SK-N-SH (cell line): Measurements from ENCODE around the gene CCNT1. TPM values are rescaled to one million over a fixed set of nuclear protein-coding genes. Genes with fewer than 3 reads are reported as not detected.

Experiments
- CTCF ChIA-PET: fragments of 300-600, 350-600 bp; formaldehyde crosslinking; extraction: SDS; loops from one replicate; lab custom pipeline; 2021; lab: Yijun Ruan, JAX
- POLR2A ChIA-PET: fragments of 350-600 bp; sonication (Branson Sonifier 250); formaldehyde crosslinking; extraction: SDS; loops from one replicate; lab custom pipeline; 2020; ENCODE audit warnings: antibody characterized with exemption, inconsistent platforms; lab: Yijun Ruan, JAX
- DNase-seq: peaks from one replicate; pipeline ENCODE4 v3.0.0; 2012
- H2AFZ ChIP-seq: fragments of 200-600 bp; sonication (generic); 2 replicates; pipeline ENCODE4 v1.8.1; 2016; ENCODE audit warnings: antibody characterized with exemption, mild to moderate bottlenecking, low read depth
- H3F3A ChIP-seq: fragments of 200-600 bp; sonication (generic); replicated peaks from 2 replicates; pipeline ENCODE3; 2016; ENCODE audit warnings: antibody characterized with exemption, mild to moderate bottlenecking; ENCODE audit not compliant: insufficient read depth
- H3K27ac ChIP-seq, 2 experiments: fragments of 200-500 bp in 1 of 2; fragments of 200-600 bp in 1 of 2; sonication (Bioruptor generic) in 1 of 2; sonication (generic), shearing (Covaris generic) in 1 of 2; 2 replicates each; pipeline versions ENCODE4 v1.5.1 to v1.6.1; 2014 to 2016; ENCODE audit warnings: low read depth in 2 of 2, inconsistent platforms in 1 of 2, low read length in 1 of 2, mild to moderate bottlenecking in 1 of 2, mixed read lengths in 1 of 2
- H3K27me3 ChIP-seq: fragments of 200-600 bp; sonication (generic), shearing (Covaris generic); 2 replicates; pipeline ENCODE4 v1.6.1; 2016; ENCODE audit warnings: mixed run types; ENCODE audit not compliant: insufficient read depth
- H3K36me3 ChIP-seq, 2 experiments: fragments of 200-500 bp in 1 of 2; fragments of 200-600 bp in 1 of 2; sonication (Bioruptor generic) in 1 of 2; sonication (generic) in 1 of 2; replicated peaks in 1 of 2; 2 replicates each; pipeline versions ENCODE3 to v1.5.1; 2014 to 2016; ENCODE audit warnings: low read length in 1 of 2, mild to moderate bottlenecking in 1 of 2; ENCODE audit not compliant: insufficient read depth in 2 of 2, control insufficient read depth in 1 of 2
- H3K4me1 ChIP-seq, 2 experiments: fragments of 200-500 bp in 1 of 2; fragments of 200-600 bp in 1 of 2; sonication (Bioruptor generic) in 1 of 2; sonication (generic), shearing (Covaris generic) in 1 of 2; 2 replicates each; pipeline versions ENCODE4 v1.5.1 to v1.6.1; 2014 to 2016; ENCODE audit warnings: low read depth in 1 of 2, low read length in 1 of 2, mixed run types in 1 of 2; ENCODE audit not compliant: insufficient read depth in 2 of 2, control insufficient read depth in 1 of 2
- H3K4me2 ChIP-seq: fragments of 200-600 bp; sonication (generic), shearing (Covaris generic); 2 replicates; pipeline ENCODE4 v1.6.1; 2017; ENCODE audit warnings: mixed run types
- H3K4me3 ChIP-seq, 2 experiments: fragments of 200-500 bp in 1 of 2; fragments of 200-600 bp in 1 of 2; sonication (Bioruptor generic) in 1 of 2; sonication (generic), shearing (Covaris generic) in 1 of 2; 2 replicates each; pipeline versions ENCODE4 v1.5.1 to v1.8.1; 2014 to 2016; ENCODE audit warnings: low read depth in 2 of 2, inconsistent platforms in 1 of 2, low read length in 1 of 2, mild to moderate bottlenecking in 1 of 2, mixed read lengths in 1 of 2, moderate library complexity in 1 of 2
- H3K79me2 ChIP-seq: fragments of 200-600 bp; sonication (generic); 2 replicates; pipeline ENCODE4 v1.8.1; 2017; ENCODE audit warnings: mild to moderate bottlenecking; ENCODE audit not compliant: insufficient read depth
- H3K9ac ChIP-seq: fragments of 200-600 bp; sonication (generic); 2 replicates; pipeline ENCODE4 v1.6.1; 2017; ENCODE audit warnings: mixed run types
- H3K9me2 ChIP-seq: fragments of 200-600 bp; sonication (generic); 2 replicates; pipeline ENCODE4 v1.6.1; 2017; ENCODE audit warnings: mixed run types
- H3K9me3 ChIP-seq: fragments of 200-600 bp; sonication (generic); 2 replicates; pipeline ENCODE4 v1.6.1; 2017; ENCODE audit warnings: mixed run types, mild to moderate bottlenecking, moderate library complexity
- H4K20me1 ChIP-seq: fragments of 200-600 bp; sonication (generic); 2 replicates; pipeline ENCODE4 v1.6.1; 2017; ENCODE audit warnings: mild to moderate bottlenecking, mixed run types; ENCODE audit not compliant: insufficient read depth
- CHD2 ChIP-seq: fragments of 150-350 bp; IDR thresholded peaks from 2 replicates; pipeline ENCODE4 v1.6.1; 2018; ENCODE audit warnings: low read length; ENCODE audit not compliant: partially characterized antibody
- ELF1 ChIP-seq: IDR thresholded peaks from 2 replicates; pipeline ENCODE4 v1.4.0; 2012
- EP300 ChIP-seq, 2 experiments: IDR thresholded peaks; 2 replicates each; pipeline versions ENCODE4 v1.4.0 to v1.6.1; 2012; ENCODE audit warnings: borderline replicate concordance in 1 of 2, low read depth in 1 of 2, low read length in 1 of 2
- FOSL2 ChIP-seq: IDR thresholded peaks from 2 replicates; pipeline ENCODE4 v1.4.0; 2012; ENCODE audit warnings: low read depth, mild to moderate bottlenecking, moderate library complexity, borderline replicate concordance
- GATA2 ChIP-seq: sonication (generic); formaldehyde crosslinking; IDR thresholded peaks from 2 replicates; pipeline ENCODE4 v1.5.0; 2020; ENCODE audit warnings: mild to moderate bottlenecking, missing genetic modification reagents
- MAX ChIP-seq: IDR thresholded peaks from 2 replicates; pipeline ENCODE4 v1.4.0; 2012; ENCODE audit warnings: low read depth
- NFIC ChIP-seq: IDR thresholded peaks from 2 replicates; pipeline ENCODE4 v1.4.0; 2012; ENCODE audit warnings: borderline replicate concordance
- PBX3 ChIP-seq: IDR thresholded peaks from 2 replicates; pipeline ENCODE4; 2012
- POLR2AphosphoS5 ChIP-seq: IDR thresholded peaks from 2 replicates; pipeline ENCODE4 v1.6.1; 2012; ENCODE audit warnings: low read depth, low read length
- RAD21 ChIP-seq: IDR thresholded peaks from 2 replicates; pipeline ENCODE4 v1.6.1; 2012; ENCODE audit warnings: mild to moderate bottlenecking, low read length
- RCOR1 ChIP-seq: fragments of 150-350 bp; IDR thresholded peaks from 2 replicates; pipeline ENCODE4 v1.6.1; 2017; ENCODE audit warnings: antibody characterized with exemption, low read length
- REST ChIP-seq: IDR thresholded peaks from 2 replicates; pipeline ENCODE4 v1.6.1; 2012; ENCODE audit warnings: mild to moderate bottlenecking, low read depth, low read length, moderate library complexity
- RFX5 ChIP-seq: IDR thresholded peaks from 2 replicates; pipeline ENCODE4 v1.6.1; 2012; ENCODE audit warnings: mild to moderate bottlenecking, improper control_type of control experiment, low read length
- RXRA ChIP-seq: IDR thresholded peaks from 2 replicates; pipeline ENCODE4 v1.4.0; 2012; ENCODE audit warnings: low read depth, mild to moderate bottlenecking, borderline replicate concordance
- SIN3A ChIP-seq: IDR thresholded peaks from 2 replicates; pipeline ENCODE4 v1.6.1; 2012; ENCODE audit warnings: low read depth, mild to moderate bottlenecking, low read length, moderate library complexity, borderline replicate concordance
- SMC3 ChIP-seq: IDR thresholded peaks from 2 replicates; pipeline ENCODE4 v1.6.1; 2012; ENCODE audit warnings: low read depth, low read length, improper control_type of control experiment
- TCF12 ChIP-seq: IDR thresholded peaks from 2 replicates; pipeline ENCODE4 v1.4.0; 2012
- USF1 ChIP-seq: IDR thresholded peaks from 2 replicates; pipeline ENCODE4 v1.4.0; 2012; ENCODE audit warnings: low read depth, borderline replicate concordance
- USF2 ChIP-seq: fragments of 150-350 bp; IDR thresholded peaks from 2 replicates; pipeline ENCODE4 v1.6.1; 2017; ENCODE audit warnings: antibody characterized with exemption, low read length, low read depth, borderline replicate concordance
- ZBTB33 ChIP-seq: IDR thresholded peaks from 2 replicates; pipeline ENCODE4 v1.4.0; 2012; ENCODE audit warnings: low read depth, borderline replicate concordance
- WGBS: methylation state at CpG from one replicate; pipeline ENCODE4 v1.1.6; 2017; ENCODE audit warnings: low lambda C conversion rate; 5-methylcytosine and 5-hydroxymethylcytosine counted together
- polyA plus RNA-seq, 3 experiments: library from polyadenylated mRNA; depleted of rRNA; stranded (reverse); fragments of >200 nt; gene quantifications; 2 replicates each; pipeline ENCODE4 v1.2.3, GENCODE V29; 2012

Gene CCNT1
- polyA plus RNA-seq, 1 of the 3 experiments (the other 2 are of a cell fraction): 7.2 TPM

GRCh38 chr12:48758737-48759136 lies 42.2 kb upstream of the CCNT1 start:
- Histone ChIP-seq H3K9me2 (no peaks in the 10 kb centered on the region), H3K9me3 (no peaks in the 10 kb centered on the region), H2AFZ (no peak overlapping the region), H3K79me2 (no peaks in the 10 kb centered on the region), H3K4me3 (no peak overlapping the region), H3K27me3 (no peaks in the 10 kb centered on the region), H3F3A (no peaks in the 10 kb centered on the region), H3K27ac (no peak overlapping the region), H3K4me2 (no peak overlapping the region), H3K9ac (no peak overlapping the region), H4K20me1 (no peaks in the 10 kb centered on the region), H3K36me3 (no peaks in the 10 kb centered on the region), H3K4me1 (no peaks in the 10 kb centered on the region)
- ChIA-PET POLR2A (no interaction called here), CTCF (interaction anchor here (8.6 kb wide), 1 partner anchor 37 kb away, joined by 234 read pairs; the partner anchor contains the start of gene ADCY6)
- no peak for DNase-seq
- TF ChIP-seq REST (no peak), GATA2 (no peak), POLR2AphosphoS5 (no peak), SMC3 (no peak), FOSL2 (no peak), NFIC (no peak), RCOR1 (no peak), CHD2 (no peak), USF1 (no peak)

- no peaks in the 10 kb centered on the region for H3K9me2 ChIP-seq
- ChIA-PET POLR2A (no interaction called here), CTCF (interaction anchor here (8.6 kb wide), 1 partner anchor 38 kb away, joined by 234 read pairs; the partner anchor contains the start of gene ADCY6)
- H3K9me3 ChIP-seq: no peaks in the 10 kb centered on the region
- no peak overlapping the region for H3K27ac ChIP-seq
- no peak overlapping the region for H3K4me3 ChIP-seq
- no peak overlapping the region for H3K9ac ChIP-seq
- H3F3A ChIP-seq: no peaks in the 10 kb centered on the region
- no peaks in the 10 kb centered on the region for H3K4me1 ChIP-seq
- no peaks in the 10 kb centered on the region for H3K27me3 ChIP-seq
- no peaks in the 10 kb centered on the region for H3K36me3 ChIP-seq
- H3K4me2 ChIP-seq: no peak overlapping the region
- WGBS: 66% methylated on average over 4 of the region's 4 CpGs
- no peak for DNase-seq
- H2AFZ ChIP-seq: no peak overlapping the region
- H3K79me2 ChIP-seq: no peaks in the 10 kb centered on the region
- no peaks in the 10 kb centered on the region for H4K20me1 ChIP-seq
- no peak for TF ChIP-seq MAX
- TF ChIP-seq RFX5: no peak
- TF ChIP-seq RXRA: no peak
- no peak for TF ChIP-seq TCF12
- no peak for TF ChIP-seq USF1
- no peak for TF ChIP-seq POLR2AphosphoS5
- TF ChIP-seq RAD21: no peak
- no peak for TF ChIP-seq USF2
- TF ChIP-seq EP300 (IDR thresholded peaks at IDR 0.05; ENCODE audit: borderline replicate concordance in 1 of 2, low read depth in 1 of 2, low read length in 1 of 2): no peak
- TF ChIP-seq SIN3A: no peak
- TF ChIP-seq PBX3: no peak
- TF ChIP-seq FOSL2: no peak
- no peak for TF ChIP-seq ELF1
- no peak for TF ChIP-seq ZBTB33
These were observed 41.7 kb upstream of the CCNT1 start for GRCh38 chr12:48758186-48758585.
